DMS153 treated with DMSO at 0.1 percent for 48 hours (cell line): Measurements from ENCODE around the gene TENM3.
"Not testable (repeated sequence)": the region's sequence is repeated elsewhere in the genome, so short reads cannot be mapped to it uniquely, and the experiment has no call there.

Source experiments
- DNase-seq: peaks from one replicate; lab custom pipeline; 2025; ENCODE audit not compliant: unreplicated experiment; lab: John Stamatoyannopoulos, UW

The TENM3 gene

DNA sequence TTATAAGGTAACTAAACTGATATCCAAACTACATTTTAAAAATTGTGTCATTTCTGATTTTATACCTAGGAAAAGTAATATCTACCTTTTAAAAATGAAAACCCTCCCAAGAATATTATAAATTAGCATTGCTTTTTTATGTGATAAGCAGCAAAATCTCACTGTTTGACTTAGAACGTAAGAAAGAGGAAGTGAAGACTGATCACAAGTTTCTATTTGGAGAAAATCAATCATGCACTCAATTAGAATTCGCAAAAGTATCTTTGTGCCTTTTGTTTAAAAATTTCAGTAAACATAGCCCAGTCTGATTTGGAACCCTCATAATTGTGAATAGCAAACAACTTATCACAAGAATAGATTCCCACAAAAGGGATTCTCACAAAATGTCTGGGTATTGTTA lies 142.7 kb downstream of the TENM3 start:
- no peak for DNase-seq

DNA sequence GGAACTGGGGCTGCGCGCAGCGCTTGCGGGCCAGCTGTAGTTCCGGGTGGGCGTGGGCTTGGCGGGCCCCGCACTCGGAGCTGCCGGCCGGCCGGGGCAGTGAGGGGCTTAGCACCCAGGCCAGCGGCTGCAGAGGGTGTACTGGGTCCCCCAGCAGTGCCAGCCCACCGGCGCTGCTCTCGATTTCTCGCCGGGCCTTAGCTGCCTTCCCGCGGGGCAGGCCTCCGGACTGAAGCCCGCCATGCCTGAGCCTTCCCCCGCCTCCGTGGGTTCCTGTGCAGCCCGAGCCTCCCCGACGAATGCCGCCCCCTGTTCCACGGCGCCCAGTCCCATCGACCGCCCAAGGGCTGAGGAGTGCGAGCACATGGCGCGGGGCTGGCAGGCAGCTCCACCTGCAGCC lies 143.4 kb downstream of the TENM3 start:
- DNase-seq: not testable (repeated sequence)

GRCh38 chr4:182391111-182391684 lies 148.0 kb downstream of the TENM3 start:
- DNase-seq: no peak

GRCh38 chr4:182394181-182394580 lies 151.0 kb downstream of the TENM3 start:
- DNase-seq: no peak

DNA sequence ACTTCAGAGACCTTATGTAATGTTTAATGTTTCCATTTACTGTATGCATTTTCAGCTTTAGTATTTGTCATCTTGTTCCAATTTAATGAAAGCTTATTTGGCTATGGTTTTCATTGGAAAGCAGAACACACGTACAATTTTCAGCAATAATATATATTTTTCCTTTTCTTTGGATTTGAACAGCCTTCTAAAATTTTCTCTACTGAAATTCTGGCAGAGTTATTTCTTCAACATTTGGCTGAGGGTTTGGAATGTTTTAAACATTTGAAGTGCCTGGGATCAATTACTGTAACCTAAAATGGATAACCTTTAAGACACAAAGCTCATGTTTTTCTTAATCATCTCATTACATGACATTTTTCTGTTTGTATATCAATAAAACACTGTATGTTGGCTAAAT lies 156.9 kb downstream of the TENM3 start:
- DNase-seq: no peak

GRCh38 chr4:182400790-182401189 lies 157.6 kb downstream of the TENM3 start:
- no peak for DNase-seq

- DNase-seq: no peak
These were observed 161.2 kb downstream of the TENM3 start for GRCh38 chr4:182404376-182404775.

GRCh38 chr4:182405087-182405486 lies 161.9 kb downstream of the TENM3 start:
- DNase-seq: no peak

GRCh38 chr4:182409271-182409670 lies 166.1 kb downstream of the TENM3 start:
- DNase-seq: no peak

DNA sequence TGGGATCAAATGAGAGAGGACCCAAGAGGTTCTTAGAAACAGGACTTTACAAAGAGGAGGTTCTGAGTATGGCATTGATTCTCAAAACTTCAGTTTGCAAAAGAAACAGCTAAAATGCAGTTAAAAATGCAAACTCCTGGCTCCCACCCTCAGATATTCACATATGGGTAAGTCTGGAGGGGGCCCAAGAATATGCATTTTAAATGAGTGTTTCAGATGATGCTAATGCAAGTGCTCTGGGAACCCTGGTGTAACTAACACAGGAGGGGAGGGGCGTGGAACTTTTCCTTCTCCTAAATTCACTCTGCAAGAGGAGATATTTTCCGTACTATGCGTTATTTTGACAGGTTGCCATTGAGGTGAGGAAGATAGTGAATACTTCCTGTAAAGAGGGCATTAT lies 168.2 kb downstream of the TENM3 start:
- no peak for DNase-seq

- DNase-seq: no peak
These were observed 170.3 kb downstream of the TENM3 start for GRCh38 chr4:182413550-182413949.

DNA sequence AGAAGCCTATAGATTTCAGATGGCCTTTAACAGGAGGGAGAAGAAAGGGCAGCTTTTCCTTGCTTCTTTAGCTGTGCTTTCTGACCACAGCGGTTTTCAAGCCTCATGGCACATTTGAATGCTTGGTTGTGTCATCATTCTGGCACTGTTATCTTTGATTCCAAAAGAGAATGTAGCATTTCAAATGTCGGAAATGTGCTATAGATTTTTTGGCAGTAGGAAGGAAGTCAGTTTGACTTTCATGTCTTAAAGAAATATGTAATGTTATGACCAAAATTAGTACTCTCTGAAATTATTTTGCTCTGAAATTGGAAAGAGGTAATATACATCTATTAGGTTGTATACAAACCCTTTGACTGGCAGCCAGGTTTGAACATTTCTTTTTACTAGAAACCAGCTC lies 171.9 kb downstream of the TENM3 start:
- no peak for DNase-seq

- no peak for DNase-seq
These were observed 172.9 kb downstream of the TENM3 start for GRCh38 chr4:182416067-182416466.

GRCh38 chr4:182418054-182418734 lies 175.0 kb downstream of the TENM3 start:
- DNase-seq: no peak

GRCh38 chr4:182420189-182420588 lies 177.0 kb downstream of the TENM3 start:
- DNase-seq: no peak

- DNase-seq: no peak
These were observed 178.6 kb downstream of the TENM3 start for GRCh38 chr4:182421753-182422152.

DNA sequence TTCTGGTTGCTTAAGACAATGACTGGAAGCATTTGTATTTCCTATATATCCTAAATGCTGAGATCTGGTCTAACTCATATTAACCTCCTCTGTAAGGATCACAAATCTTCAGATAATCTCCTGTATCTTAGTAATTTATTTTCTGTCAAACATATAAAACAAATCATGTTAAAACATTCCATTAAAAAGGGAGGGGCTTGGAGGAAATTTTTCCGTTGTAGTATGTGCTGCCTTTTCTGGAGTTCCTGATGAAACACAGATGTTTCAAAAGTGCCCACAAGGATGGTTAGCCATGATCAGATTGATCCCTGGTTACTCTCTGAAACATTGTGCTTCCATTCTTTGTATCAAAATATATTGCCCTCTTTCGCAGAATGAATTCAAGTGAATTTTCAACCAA lies 182.1 kb downstream of the TENM3 start:
- no peak for DNase-seq

DNA sequence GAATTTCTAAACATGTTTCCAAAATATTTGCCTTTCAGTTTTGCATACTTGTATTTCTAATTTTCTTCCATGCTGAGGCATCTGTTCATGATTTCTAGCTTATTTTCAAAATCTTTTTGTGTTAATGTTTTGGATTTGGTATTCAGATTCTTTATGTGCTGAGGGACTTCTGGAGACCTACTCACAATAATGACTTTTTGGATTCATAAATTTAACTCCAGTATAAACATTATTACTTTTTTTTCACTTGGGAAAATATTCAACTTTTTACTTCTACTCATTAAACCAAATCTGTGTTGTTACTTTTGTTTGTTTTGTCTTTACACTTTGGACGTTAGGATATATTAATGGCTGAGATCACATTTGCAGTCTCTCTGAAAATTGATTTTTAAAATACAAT lies 183.7 kb downstream of the TENM3 start:
- DNase-seq: no peak

GRCh38 chr4:182427554-182427953 lies 184.4 kb downstream of the TENM3 start:
- DNase-seq: no peak

- DNase-seq: no peak
These were observed 186.7 kb downstream of the TENM3 start for GRCh38 chr4:182429896-182430295.

- DNase-seq: no peak
These were observed 189.6 kb downstream of the TENM3 start for GRCh38 chr4:182432819-182433218.

GRCh38 chr4:182434720-182435119 lies 191.5 kb downstream of the TENM3 start:
- no peak for DNase-seq

GRCh38 chr4:182435401-182435800 lies 192.2 kb downstream of the TENM3 start:
- no peak for DNase-seq
